Thymus (tissue), 11 donors: Measurements from ENCODE around the gene RSBN1L. TPM values are rescaled to one million over a fixed set of nuclear protein-coding genes. Genes with fewer than 3 reads are reported as not detected.
"Not testable (repeated sequence)": the region's sequence is repeated elsewhere in the genome, so short reads cannot be mapped to it uniquely, and the experiment has no call there.

Source experiments
- DNase-seq, 9 donors: peaks; one replicate each; pipeline ENCODE4 v3.0.0-alpha.2; 2013; ENCODE audit warnings: low spot score in 9 of 9, low read depth in 6 of 9, missing footprints in 1 of 9
- H3K27ac ChIP-seq, 2 donors: one replicate each; pipeline ENCODE4 v1.5.1; 2013; ENCODE audit warnings: control low read depth in 1 of 2, low read depth in 1 of 2, low read length in 1 of 2, mild to moderate bottlenecking in 1 of 2, moderate library complexity in 1 of 2
- H3K27me3 ChIP-seq, 2 donors: one replicate each; pipeline ENCODE4 v1.5.1; 2013; ENCODE audit warnings: low read length in 1 of 2; ENCODE audit not compliant: control insufficient read depth in 2 of 2, insufficient read depth in 1 of 2
- H3K36me3 ChIP-seq, 2 donors: one replicate each; pipeline ENCODE4 v1.5.1; 2013; ENCODE audit warnings: low read length in 1 of 2, mild to moderate bottlenecking in 1 of 2, moderate library complexity in 1 of 2; ENCODE audit not compliant: control insufficient read depth in 2 of 2, insufficient read depth in 2 of 2
- H3K4me1 ChIP-seq, 2 donors: one replicate each; pipeline ENCODE4 v1.5.1; 2013; ENCODE audit warnings: low read length in 2 of 2; ENCODE audit not compliant: control insufficient read depth in 2 of 2, insufficient read depth in 2 of 2
- H3K4me3 ChIP-seq, 2 donors: one replicate each; pipeline ENCODE4 v1.5.1; 2013; ENCODE audit warnings: low read length in 2 of 2, control low read depth in 1 of 2, mild to moderate bottlenecking in 1 of 2
- H3K9me3 ChIP-seq, 2 donors: one replicate each; pipeline ENCODE4 v1.5.1; 2013; ENCODE audit warnings: low read length in 1 of 2, mild to moderate bottlenecking in 1 of 2; ENCODE audit not compliant: control insufficient read depth in 2 of 2, insufficient read depth in 1 of 2
- WGBS: extraction: QIAGEN DNeasy Blood & Tissue Kit; methylation state at CpG from one replicate; pipeline ENCODE4 v1.1.7; 2013; 5-methylcytosine and 5-hydroxymethylcytosine counted together
- polyA plus RNA-seq: library from polyadenylated mRNA; stranded (reverse); fragments of 200-250 nt; gene quantifications from one replicate; pipeline ENCODE4 v1.2.3, GENCODE V29; 2013
- total RNA-seq: library from RNA; stranded (reverse); fragments of 120-200 nt; gene quantifications from one replicate; pipeline ENCODE4 v1.2.4, GENCODE V29; 2013
- donor health status: healthy.

RSBN1L gene
- total and polyA plus RNA-seq, 2 donors, result 18.7 to 28.9 TPM

DNA sequence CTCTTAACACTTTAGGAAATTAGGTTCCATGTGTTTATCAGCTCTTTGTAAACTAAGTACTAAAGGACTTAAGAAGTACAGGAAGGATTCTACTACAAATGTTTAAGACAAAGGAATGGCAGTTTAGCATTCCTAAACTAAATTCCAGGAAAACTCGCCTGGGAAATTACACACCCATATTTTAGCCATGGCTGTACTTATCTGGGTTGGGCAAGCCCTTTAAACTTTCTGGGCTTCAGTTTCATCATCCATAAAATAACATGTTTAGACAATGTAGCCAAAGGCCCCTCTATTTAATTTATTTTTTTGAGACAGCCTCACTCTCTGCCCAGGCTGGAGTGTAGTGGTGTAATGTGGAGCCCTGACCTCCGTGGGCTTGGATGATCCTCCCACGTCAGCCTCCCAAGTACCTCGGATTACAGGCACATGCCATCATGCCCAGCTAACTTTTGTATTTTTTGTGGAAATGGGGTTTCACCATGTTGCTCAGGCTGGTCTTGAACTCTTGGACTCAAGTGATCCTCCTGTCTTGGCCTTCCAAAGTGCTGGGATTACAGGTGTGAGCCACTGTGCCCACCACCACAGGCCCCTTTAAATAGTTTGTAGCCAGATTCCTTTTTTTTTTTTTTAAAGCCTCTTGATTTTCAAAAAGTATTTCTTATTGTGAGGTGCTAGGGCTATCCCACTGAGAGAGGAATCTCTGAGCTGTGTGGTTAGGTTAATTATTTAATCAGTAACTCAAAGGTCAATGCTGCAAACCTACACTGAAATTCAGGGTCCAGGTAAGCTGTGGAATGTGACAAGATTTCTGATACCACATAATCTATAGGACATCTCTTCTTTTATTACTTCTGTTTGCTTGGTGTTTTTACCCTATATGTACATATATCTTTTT lies 69.9 kb downstream of the RSBN1L start:
- Histone ChIP-seq H3K27ac (no peak overlapping the region), H3K4me3 (no peak overlapping the region), H3K36me3 (peaks cover 12 to 28% of the 10 kb centered on the region in 2 donors), H3K9me3 (no peaks in the 10 kb centered on the region), H3K27me3 (no peaks in the 10 kb centered on the region), H3K4me1 (no peaks in the 10 kb centered on the region)
- DNase-seq, result no peak
- WGBS, result over 99% methylated on average over 4 of the region's 4 CpGs

DNA sequence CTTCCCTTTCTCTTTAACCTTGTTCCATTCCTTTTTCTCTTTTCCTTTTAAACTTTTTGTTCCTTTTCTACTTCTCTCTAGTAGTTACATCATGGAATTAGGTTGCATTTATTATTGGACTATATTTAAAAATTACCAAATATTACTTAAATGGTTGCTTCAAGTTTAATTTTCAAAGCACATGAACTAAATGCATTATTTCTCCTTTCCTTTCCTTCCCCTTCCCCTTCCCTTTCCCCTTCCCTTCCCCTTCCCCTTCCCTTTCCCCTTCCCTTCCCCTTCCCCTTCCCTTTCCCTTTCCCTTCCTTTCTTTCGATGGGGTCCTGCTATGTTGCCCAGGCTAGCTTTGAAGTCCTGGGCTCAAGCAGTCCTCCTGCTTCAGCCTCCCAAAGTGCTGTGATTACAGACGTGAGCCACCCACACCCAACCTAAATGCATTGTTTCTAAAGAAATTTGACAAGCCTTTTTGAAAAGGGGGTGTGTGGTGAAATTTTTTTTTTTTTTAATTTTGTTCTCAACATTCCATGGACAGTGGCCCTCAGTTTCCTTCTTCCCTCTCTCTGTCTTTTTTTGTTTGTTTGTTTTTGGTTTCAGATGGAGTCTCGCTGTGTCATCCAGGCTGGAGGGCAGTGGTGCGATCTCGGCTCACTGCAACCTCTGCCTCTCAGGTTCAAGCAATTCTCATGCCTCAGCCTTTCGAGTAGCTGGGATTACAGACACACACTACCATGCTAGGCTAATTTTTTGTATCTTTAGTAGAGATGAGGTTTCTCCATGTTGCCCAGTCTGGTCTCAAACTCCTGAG lies 70.7 kb downstream of the RSBN1L start:
- H3K36me3 ChIP-seq, result peaks cover 12 to 30% of the 10 kb centered on the region in 2 donors
- H3K9me3 ChIP-seq, result no peaks in the 10 kb centered on the region
- no peaks in the 10 kb centered on the region for H3K4me1 ChIP-seq
- H3K27me3 ChIP-seq, result no peaks in the 10 kb centered on the region
- WGBS, result 99% methylated on average over 6 of the region's 6 CpGs
- no peak overlapping the region for H3K4me3 ChIP-seq
- DNase-seq, result no peak
- H3K27ac ChIP-seq, result no peak overlapping the region

DNA sequence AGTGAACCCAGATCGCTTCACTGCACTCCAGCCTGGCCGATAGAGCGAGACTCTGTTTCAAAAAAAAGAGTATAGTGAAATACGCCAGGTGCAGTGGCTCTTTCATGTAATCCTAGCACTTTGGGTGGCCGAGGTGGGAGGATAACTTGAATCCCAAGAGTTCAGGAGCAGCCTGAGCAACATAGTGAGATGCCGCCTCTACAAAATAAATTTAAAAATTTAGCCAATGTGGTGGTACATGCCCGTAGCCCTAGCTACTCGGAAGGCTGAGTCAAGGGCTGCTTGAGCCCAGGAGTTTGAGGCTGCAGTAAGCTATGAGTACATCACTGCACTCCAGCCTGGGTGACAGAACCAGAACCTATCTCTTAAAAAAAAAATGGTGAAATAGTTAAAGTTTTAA lies 74.1 kb downstream of the RSBN1L start:
- 85% methylated on average over 8 of the region's 8 CpGs for WGBS
- DNase-seq, result no peak
- Histone ChIP-seq H3K4me3 (no peak overlapping the region), H3K27ac (no peak overlapping the region), H3K9me3 (no peaks in the 10 kb centered on the region), H3K4me1 (no peaks in the 10 kb centered on the region), H3K27me3 (no peaks in the 10 kb centered on the region), H3K36me3 (peaks cover 15 to 57% of the 10 kb centered on the region in 2 donors)

DNA sequence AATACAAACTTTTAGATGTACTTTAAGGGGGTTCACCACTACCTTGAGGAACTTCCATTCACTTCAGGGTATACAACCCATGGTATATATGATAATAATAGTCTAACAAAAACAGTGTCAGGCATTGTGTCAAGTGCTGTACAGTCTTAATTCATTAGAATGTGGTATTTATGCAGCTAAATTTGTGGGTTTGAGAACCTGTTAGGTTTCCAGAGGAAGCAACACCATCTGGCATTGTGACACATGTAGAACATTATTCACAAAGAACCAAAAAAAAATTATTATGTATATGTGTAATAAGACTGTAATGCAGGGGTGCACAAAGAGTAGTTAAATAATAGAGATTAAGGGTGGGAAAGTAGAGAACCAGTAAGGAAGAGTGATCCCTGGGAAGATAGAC lies 75.6 kb downstream of the RSBN1L start:
- Histone ChIP-seq H3K36me3 (peaks cover 10 to 57% of the 10 kb centered on the region in 2 donors), H3K27me3 (no peaks in the 10 kb centered on the region), H3K4me3 (no peak overlapping the region), H3K27ac (no peak overlapping the region), H3K9me3 (no peaks in the 10 kb centered on the region), H3K4me1 (no peaks in the 10 kb centered on the region)
- no peak for DNase-seq

DNA sequence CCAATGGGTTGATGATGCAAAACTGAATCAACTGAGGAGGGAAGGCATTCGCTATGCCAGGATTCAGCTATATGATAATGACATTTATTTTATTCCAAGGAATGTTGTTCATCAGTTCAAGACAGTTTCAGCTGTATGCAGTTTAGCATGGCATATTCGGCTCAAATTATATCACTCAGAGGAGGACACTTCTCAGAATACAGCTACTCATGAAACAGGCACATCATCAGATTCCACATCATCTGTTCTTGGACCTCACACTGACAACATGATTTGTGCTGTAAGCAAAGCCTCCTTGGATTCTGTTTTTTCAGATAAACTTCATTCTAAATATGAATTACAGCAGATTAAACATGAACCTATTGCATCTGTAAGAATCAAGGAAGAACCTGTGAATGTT lies 82.3 kb downstream of the RSBN1L start:
- 97% methylated on average over 2 of the region's 2 CpGs for WGBS
- H3K27me3 ChIP-seq, result no peaks in the 10 kb centered on the region
- H3K4me3 ChIP-seq, result no peak overlapping the region
- H3K9me3 ChIP-seq, result no peaks in the 10 kb centered on the region
- H3K4me1 ChIP-seq, result no peaks in the 10 kb centered on the region
- H3K36me3 ChIP-seq, result peaks cover 5 to 48% of the 10 kb centered on the region in 2 donors
- DNase-seq, result no peak
- no peak overlapping the region for H3K27ac ChIP-seq

DNA sequence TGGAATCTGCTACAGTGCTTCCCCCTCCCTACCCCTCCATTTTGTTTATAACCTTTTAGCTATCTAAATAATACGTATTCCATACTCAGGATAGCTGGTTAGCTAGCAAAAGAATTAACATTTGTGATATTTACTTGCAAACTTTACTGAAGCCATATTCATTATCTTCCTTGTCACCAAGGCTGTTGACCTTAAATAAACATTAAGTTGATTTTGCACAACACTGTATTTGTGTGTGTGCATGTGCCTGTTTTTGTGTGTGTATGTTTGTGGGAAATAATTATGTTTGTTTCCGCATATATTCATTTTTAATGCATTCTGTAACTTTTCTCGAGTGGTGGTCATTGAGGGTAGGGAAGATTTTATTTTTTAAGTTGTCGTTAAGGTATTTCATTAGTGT lies 86.1 kb downstream of the RSBN1L start:
- no peaks in the 10 kb centered on the region for H3K27me3 ChIP-seq
- no peak overlapping the region for H3K4me3 ChIP-seq
- DNase-seq, result no peak
- H3K4me1 ChIP-seq, result no peaks in the 10 kb centered on the region
- H3K36me3 ChIP-seq, result peaks cover 8 to 27% of the 10 kb centered on the region in 2 donors
- WGBS, result 98% methylated on average over 4 of the region's 4 CpGs
- H3K9me3 ChIP-seq, result no peaks in the 10 kb centered on the region
- H3K27ac ChIP-seq, result no peak overlapping the region

DNA sequence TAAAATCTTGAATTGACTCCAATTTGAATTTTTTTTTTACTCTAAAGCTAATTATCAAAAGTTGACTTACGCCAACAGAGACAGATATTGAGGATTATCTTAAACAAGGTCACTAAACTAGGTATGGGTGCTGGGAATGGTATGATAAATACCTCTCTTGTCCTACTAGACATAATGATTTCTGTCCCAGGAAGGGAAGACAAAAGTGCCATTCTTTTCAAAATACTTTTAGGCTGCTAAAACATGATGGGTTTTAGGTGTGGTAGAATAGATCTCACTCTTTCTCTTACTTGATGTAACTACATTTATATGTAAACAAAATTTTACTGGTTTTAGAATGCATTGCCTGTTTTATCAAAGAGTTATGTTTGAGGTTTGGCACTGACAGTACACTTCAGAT lies 86.9 kb downstream of the RSBN1L start:
- no peak for DNase-seq
- no peak overlapping the region for H3K27ac ChIP-seq
- no peaks in the 10 kb centered on the region for H3K27me3 ChIP-seq
- no peaks in the 10 kb centered on the region for H3K9me3 ChIP-seq
- H3K4me1 ChIP-seq, result no peaks in the 10 kb centered on the region
- WGBS, result 99% methylated on average over 1 of the region's 1 CpG
- H3K4me3 ChIP-seq, result no peak overlapping the region
- H3K36me3 ChIP-seq, result peaks cover 8 to 27% of the 10 kb centered on the region in 2 donors

DNA sequence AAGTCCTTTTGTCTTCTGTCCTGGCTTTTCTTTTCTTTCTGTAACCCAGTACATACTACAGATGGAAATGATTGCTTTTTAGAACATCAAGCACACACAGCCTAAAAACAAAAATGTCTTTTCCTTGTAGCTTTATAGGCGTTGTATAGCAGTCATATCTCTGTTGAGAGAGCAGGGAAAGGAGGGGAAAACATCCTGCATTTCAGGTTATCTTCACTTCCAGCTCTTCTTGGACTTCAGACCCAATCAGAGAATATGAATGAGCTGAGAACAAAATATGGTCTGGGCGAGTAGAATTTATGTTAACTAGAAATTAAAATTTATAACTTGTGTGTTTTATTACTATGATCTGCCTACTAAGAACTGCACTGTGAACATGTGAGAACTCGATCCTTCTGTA lies 87.3 kb downstream of the RSBN1L start:
- DNase-seq, result no peak
- H3K27ac ChIP-seq, result no peak overlapping the region
- no peaks in the 10 kb centered on the region for H3K9me3 ChIP-seq
- H3K27me3 ChIP-seq, result no peaks in the 10 kb centered on the region
- H3K4me3 ChIP-seq, result no peak overlapping the region
- H3K36me3 ChIP-seq, result peaks cover 6 to 23% of the 10 kb centered on the region in 2 donors
- WGBS, result 98% methylated on average over 3 of the region's 3 CpGs
- H3K4me1 ChIP-seq, result no peaks in the 10 kb centered on the region

DNA sequence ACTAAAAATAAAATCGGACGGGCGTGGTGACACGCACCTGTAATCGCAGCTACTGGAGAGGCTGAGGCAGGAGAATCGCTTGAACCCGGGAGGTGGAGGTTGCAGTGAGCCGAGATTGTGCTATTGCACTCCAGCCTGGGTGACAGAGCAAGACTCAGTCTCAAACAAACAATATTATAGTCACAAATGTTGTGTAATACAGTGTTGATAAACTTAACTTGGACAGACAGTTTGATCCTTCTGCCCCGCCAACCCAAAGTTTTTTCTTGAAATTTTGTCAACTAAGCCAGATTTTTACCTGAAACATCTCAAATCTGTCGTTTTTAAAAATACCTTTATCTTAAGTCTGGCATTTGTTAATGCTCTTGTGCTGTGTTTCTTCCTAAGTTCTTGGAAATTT lies 88.2 kb downstream of the RSBN1L start:
- not testable (repeated sequence) for H3K27me3 ChIP-seq, H3K27ac ChIP-seq, H3K9me3 ChIP-seq, H3K4me1 ChIP-seq, H3K4me3 ChIP-seq, DNase-seq
- WGBS, result 96% methylated on average over 10 of the region's 10 CpGs
- H3K36me3 ChIP-seq, result peaks cover 4 to 16% of the 10 kb centered on the region in 2 donors
